Heart right ventricle (tissue), 16 donors: Measurements from ENCODE around the gene CDK6. TPM values are rescaled to one million over a fixed set of nuclear protein-coding genes. Genes with fewer than 3 reads are reported as not detected.
"Not testable (repeated sequence)": the region's sequence is repeated elsewhere in the genome, so short reads cannot be mapped to it uniquely, and the experiment has no call there.

Experiments
- ATAC-seq, 8 donors: fragments of 200-7000 bp; cut with Tn5 transposase; one replicate each; pipeline ENCODE4 v1.9.1; 2020; ENCODE audit warnings: mild to moderate bottlenecking in 8 of 8, moderate library complexity in 8 of 8, moderate number of reproducible peaks in 1 of 8
- DNase-seq, 2 donors: peaks; one replicate each; pipeline ENCODE4 v3.0.0-alpha.2; 2020
- H3K27ac ChIP-seq, 10 donors: fragments of 200-600 bp; sonication (generic) in 2 of 10; one replicate each; pipeline versions ENCODE4 v1.5.0 to v1.8.0; 2020 to 2022; ENCODE audit warnings: mild to moderate bottlenecking in 3 of 10
- H3K27me3 ChIP-seq, 7 donors: fragments of 200-600 bp; one replicate each; pipeline ENCODE4 v1.8.0; 2021 to 2022; ENCODE audit warnings: mild to moderate bottlenecking in 2 of 7
- H3K36me3 ChIP-seq, 9 donors: fragments of 200-600 bp; sonication (generic) in 1 of 9; one replicate each; pipeline versions ENCODE4 v1.5.0 to v1.8.0; 2020 to 2022; ENCODE audit warnings: mild to moderate bottlenecking in 2 of 9
- H3K4me1 ChIP-seq, 9 donors: fragments of 200-600 bp; sonication (generic) in 1 of 9; one replicate each; pipeline versions ENCODE4 v1.5.0 to v1.8.0; 2020 to 2022; ENCODE audit warnings: mild to moderate bottlenecking in 4 of 9
- H3K4me3 ChIP-seq, 10 donors: fragments of 200-600 bp; sonication (generic) in 2 of 10; one replicate each; pipeline versions ENCODE4 v1.5.0 to v1.8.0; 2020 to 2022; ENCODE audit warnings: mild to moderate bottlenecking in 7 of 10, moderate library complexity in 2 of 10
- H3K9me3 ChIP-seq, 11 donors: fragments of 200-600 bp in 10 of 11; sonication (generic) in 2 of 11; one replicate each; pipeline versions ENCODE4 v1.5.0 to v1.8.0; 2013 to 2022; ENCODE audit warnings: mild to moderate bottlenecking in 2 of 11, control low read depth in 1 of 11, moderate library complexity in 1 of 11
- WGBS, 2 donors: extraction: QIAGEN DNeasy Blood & Tissue Kit; methylation state at CpG; one replicate each; pipeline ENCODE4 v1.1.7; 2013; ENCODE audit warnings: inconsistent platforms in 1 of 2; 5-methylcytosine and 5-hydroxymethylcytosine counted together
- intact Hi-C, 10 donors: fragments of 100-400 bp; cut with DNase I; formaldehyde crosslinking; loops; one replicate each; pipeline versions ENCODE4 v1.11.1 to v1.14.2; 2022
- polyA plus RNA-seq, 2 donors: library from polyadenylated mRNA; stranded (reverse); fragments of 200-250 nt; gene quantifications; one replicate each; pipeline ENCODE4 v1.2.3, GENCODE V29; 2013
- total RNA-seq, 10 donors: library from RNA; stranded (reverse); fragmentation: NEBNext Ultra II Directional in 3 of 10; extraction: Animal tissue kit (Norgen Biotek cat#: 25700) in 3 of 10; gene quantifications; one replicate each; pipeline versions ENCODE4 v1.2.1 to v1.2.4, GENCODE V29; 2021 to 2023
- TF ChIP-seq, protein P1 (sequence below), 9 donors: fragments of 200-600 bp; sonication (generic) in 2 of 9; IDR thresholded peaks; one replicate each; pipeline versions ENCODE4 v1.5.0 to v1.8.0; 2021 to 2022; ENCODE audit warnings: antibody characterized with exemption in 9 of 9, mild to moderate bottlenecking in 5 of 9, moderate library complexity in 1 of 9
- donor health status: Arrhythmogenic right ventricular cardiomyopathy.
- donor health status: ischemic (EF 13 %, LVEDD 7.1; RV severe dilation, severe dysfunction).
- donor health status: healthy with polysubstance abuse.
- donor health status: DM: no; HTN: yes; CAD: no.
- donor health status: DM: no; HTN: no; CAD: no.
- donor health status: ischemic (EF 25% LVEDD 6.9; RV normal size, moderate dysfunction).
- donor health status: ischemic (EF 25% LVEDD 5.7; RV mildly dilated, moderate dysfunction).
- donor health status: healthy.
- donor health status: DM: yes; HTN: yes; CAD: no.
- donor health status: Ischemic cardiomyopathy.
- donor health status: ischemic (EF 35%, LVEDD 5.7; RV mildly dilated, moderate dysfunction).
- donor health status: nonischemic (EF 11% LVEDD 7.7; RV severe dilation, severe dysfunction).
- donor health status: DM: yes; HTN: yes; CAD: no.
- donor health status: PGD.
- donor health status: ischemic (EF 29% LVEDD 5.4; RV normal size, mild dysfunction).
- donor health status: nonischemic (EF 23%, LVEDD 6.1; RV moderate dilation, normal function).

Gene CDK6
- total and polyA plus RNA-seq, 12 donors: 2.6 to 31.5 (median 16.4) TPM

DNA sequence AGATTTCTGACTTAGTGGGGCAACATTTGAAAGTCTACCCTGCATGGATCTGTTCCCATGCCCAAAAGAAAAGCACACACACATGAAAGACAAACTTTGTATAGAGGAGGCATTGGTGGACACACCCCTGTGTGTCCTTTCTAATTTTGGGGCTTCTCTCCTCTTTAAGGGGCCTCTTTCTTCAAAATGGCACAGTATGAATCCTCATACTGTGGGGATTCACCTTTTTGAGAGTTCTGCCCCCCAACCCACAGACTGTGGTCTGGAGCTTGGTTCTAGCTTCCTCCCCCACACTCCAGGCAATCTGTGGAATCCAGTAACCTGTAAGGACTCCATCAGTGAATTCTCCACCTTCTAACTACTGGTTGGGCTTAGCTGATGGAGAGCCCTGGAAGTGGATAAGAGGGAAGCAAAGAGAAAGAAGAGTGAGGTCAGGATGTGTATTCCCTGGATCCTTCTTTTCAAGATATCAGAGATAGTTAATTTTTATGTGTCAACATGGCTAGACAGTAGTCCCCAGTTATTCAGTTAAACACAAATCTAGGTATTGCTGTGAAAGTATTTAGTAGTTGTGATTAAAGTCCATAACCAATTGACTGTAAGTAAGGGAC lies 32.4 kb upstream of the CDK6 start:
- peaks cover 0 to 7% (median 0%) of the 10 kb centered on the region in 9 donors for H3K4me1 ChIP-seq
- no peak for ATAC-seq
- TF ChIP-seq, protein P1, sequence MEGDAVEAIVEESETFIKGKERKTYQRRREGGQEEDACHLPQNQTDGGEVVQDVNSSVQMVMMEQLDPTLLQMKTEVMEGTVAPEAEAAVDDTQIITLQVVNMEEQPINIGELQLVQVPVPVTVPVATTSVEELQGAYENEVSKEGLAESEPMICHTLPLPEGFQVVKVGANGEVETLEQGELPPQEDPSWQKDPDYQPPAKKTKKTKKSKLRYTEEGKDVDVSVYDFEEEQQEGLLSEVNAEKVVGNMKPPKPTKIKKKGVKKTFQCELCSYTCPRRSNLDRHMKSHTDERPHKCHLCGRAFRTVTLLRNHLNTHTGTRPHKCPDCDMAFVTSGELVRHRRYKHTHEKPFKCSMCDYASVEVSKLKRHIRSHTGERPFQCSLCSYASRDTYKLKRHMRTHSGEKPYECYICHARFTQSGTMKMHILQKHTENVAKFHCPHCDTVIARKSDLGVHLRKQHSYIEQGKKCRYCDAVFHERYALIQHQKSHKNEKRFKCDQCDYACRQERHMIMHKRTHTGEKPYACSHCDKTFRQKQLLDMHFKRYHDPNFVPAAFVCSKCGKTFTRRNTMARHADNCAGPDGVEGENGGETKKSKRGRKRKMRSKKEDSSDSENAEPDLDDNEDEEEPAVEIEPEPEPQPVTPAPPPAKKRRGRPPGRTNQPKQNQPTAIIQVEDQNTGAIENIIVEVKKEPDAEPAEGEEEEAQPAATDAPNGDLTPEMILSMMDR (IDR thresholded peaks at IDR 0.05): no peak
- no peak for DNase-seq
- H3K4me3 ChIP-seq: no peak overlapping the region
- no peaks in the 10 kb centered on the region for H3K36me3 ChIP-seq
- no peaks in the 10 kb centered on the region for H3K27me3 ChIP-seq
- intact Hi-C loops: loop anchor here in 1 of 10 donors (5.0 kb wide), 1 partner anchor 194 kb away; no protein-coding TSS in a partner anchor
- peaks cover 0 to 31% (median 10%) of the 10 kb centered on the region in 11 donors for H3K9me3 ChIP-seq
- no peak overlapping the region for H3K27ac ChIP-seq

DNA sequence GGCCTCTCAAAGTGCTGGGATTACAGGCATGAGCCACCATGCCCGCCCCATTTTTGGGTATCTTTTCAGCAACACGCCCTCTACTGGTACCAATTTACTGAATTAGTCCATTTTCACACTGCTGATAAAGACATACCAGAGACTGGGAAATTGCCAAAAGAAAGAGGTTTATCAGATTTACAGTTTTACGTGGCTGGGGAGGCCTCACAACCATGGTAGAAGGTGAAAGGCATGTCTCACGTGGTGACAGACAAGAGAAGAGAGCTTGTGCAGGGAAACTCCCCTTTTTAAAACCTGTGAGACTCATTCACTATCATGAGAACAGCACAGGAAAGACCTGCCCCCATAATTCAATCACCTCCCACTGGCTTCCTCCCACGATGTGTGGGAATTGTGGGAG lies 27.8 kb upstream of the CDK6 start:
- H3K4me3 ChIP-seq, H3K4me1 ChIP-seq, H3K36me3 ChIP-seq, intact Hi-C loops, ATAC-seq, DNase-seq, H3K27ac ChIP-seq, H3K27me3 ChIP-seq: not testable (repeated sequence)
- TF ChIP-seq, protein P1 (IDR thresholded peaks at IDR 0.05): peak in 3 of 9 donors; percentile 12 to 18 (median 14)
- 50 to 60% methylated on average over 5 of the region's 5 CpGs for WGBS, 2 donors
- peaks cover 0 to 24% (median 10%) of the 10 kb centered on the region in 11 donors for H3K9me3 ChIP-seq

DNA sequence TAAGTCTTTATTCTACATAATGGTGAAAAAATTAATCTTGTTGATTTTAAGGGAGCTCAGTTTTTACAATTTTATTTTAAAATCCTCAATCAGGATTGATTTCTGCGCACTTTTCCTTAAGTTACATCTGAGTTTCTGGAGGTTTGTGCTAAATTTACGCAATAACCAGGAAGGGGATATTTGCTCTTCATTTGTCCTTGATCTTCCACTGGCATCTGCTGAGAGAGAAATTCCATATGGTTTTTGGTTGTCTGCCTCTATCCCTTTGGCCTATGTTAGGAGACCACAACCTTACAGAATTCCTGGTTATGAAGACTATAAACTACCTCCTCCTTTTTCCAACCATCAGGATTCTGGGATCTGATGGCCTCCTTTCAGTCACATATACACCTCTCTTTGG lies 20.1 kb upstream of the CDK6 start:
- DNase-seq: no peak
- Histone ChIP-seq H3K4me1 (no peaks in the 10 kb centered on the region), H3K9me3 (no peaks in the 10 kb centered on the region), H3K27ac (no peak overlapping the region), H3K4me3 (no peak overlapping the region), H3K36me3 (no peaks in the 10 kb centered on the region), H3K27me3 (no peaks in the 10 kb centered on the region)
- ATAC-seq: no peak
- 97% methylated on average over 2 of the region's 2 CpGs for WGBS, 2 donors
- intact Hi-C loops: no loop called here
- TF ChIP-seq, protein P1 (IDR thresholded peaks at IDR 0.05): no peak

DNA sequence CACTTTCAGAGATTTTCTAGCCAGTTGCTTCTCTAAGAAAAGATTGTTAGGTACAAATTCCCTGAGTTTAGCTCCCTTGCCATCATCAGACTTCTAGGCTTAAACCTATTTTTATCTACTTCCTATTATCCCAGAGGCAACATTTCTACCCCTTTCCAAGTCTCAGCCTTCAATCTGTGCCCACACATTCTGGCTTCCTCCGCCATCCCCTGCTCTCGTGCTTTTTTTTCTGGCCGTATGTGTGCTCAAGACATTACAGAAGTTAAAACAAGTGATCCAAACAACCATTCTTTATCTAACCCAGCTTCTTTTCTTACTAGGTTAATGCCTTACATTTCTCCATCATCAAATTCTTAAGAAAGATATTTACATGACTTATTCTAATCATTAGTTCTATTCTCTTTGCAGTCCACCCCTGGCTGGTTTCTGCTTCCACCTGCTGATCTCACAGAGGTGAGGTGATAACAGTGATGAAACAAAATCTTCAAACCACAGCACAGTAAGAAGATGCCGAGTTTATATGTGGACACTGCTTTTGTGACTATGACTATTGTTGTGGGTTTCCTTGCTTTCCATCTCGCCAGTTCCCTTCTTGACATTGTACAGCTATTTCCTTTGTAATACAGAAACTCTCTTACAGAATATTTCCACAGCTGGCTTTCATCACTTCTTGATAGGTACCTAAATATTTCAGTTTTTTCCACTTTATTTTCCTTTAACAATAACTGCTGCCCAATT lies 18.3 kb upstream of the CDK6 start:
- ATAC-seq (no peak), DNase-seq (no peak)
- 61 to 64% methylated on average over 5 of the region's 5 CpGs for WGBS, 2 donors
- Histone ChIP-seq H3K4me1 (no peaks in the 10 kb centered on the region), H3K4me3 (no peak overlapping the region), H3K9me3 (no peaks in the 10 kb centered on the region), H3K27me3 (no peaks in the 10 kb centered on the region), H3K36me3 (no peaks in the 10 kb centered on the region), H3K27ac (no peak overlapping the region)
- intact Hi-C loops: no loop called here
- TF ChIP-seq, protein P1 (IDR thresholded peaks at IDR 0.05): no peak
